Measurements from ENCODE around the gene HOXD3. TPM values are rescaled to one million over a fixed set of nuclear protein-coding genes. Genes with fewer than 3 reads are reported as not detected.

The HOXD3 gene
- total RNA-seq, 4 donors from 2014 or later: 0.56 to 3.1 (median 1.7) TPM; not detected in 1

DNA sequence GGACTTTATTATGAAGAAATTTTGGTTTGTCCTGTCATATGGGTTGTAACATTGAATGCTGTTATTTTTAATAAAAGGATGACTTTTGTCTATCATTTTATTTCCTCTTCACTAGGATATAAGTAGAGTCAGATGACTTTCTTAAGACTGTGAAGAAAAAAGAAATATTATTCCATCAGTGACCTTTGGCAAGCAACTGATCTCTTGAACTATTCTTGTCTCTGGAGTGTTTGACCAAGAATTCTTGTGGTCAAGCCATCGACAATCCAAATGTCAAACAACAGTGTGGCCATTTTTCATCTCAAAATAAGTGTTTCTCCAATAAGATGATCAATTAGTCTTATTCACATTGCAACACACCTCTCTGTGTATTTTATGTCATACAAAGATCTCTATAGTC is 56.3 kb downstream of the HOXD3 start:
- DNase-seq (ENCODE audit: low spot score in 2 of 2): no peak
- H3K4me3 ChIP-seq (ENCODE audit: low read depth, poor library complexity, severe bottlenecking): no peak overlapping the region
- intact Hi-C loops (cut with DNase I; ENCODE audit: low total_unique reads): no loop called here
- TF ChIP-seq, protein P1, sequence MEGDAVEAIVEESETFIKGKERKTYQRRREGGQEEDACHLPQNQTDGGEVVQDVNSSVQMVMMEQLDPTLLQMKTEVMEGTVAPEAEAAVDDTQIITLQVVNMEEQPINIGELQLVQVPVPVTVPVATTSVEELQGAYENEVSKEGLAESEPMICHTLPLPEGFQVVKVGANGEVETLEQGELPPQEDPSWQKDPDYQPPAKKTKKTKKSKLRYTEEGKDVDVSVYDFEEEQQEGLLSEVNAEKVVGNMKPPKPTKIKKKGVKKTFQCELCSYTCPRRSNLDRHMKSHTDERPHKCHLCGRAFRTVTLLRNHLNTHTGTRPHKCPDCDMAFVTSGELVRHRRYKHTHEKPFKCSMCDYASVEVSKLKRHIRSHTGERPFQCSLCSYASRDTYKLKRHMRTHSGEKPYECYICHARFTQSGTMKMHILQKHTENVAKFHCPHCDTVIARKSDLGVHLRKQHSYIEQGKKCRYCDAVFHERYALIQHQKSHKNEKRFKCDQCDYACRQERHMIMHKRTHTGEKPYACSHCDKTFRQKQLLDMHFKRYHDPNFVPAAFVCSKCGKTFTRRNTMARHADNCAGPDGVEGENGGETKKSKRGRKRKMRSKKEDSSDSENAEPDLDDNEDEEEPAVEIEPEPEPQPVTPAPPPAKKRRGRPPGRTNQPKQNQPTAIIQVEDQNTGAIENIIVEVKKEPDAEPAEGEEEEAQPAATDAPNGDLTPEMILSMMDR (IDR thresholded peaks at IDR 0.05): no peak
- no peak for TF ChIP-seq POLR2A (IDR thresholded peaks at IDR 0.05)
- 69 to 71% methylated on average over 1 of the region's 1 CpG for WGBS, 2 donors

MicroRNAs within 50 kb of the gene (microRNA counts, 767-probe panel; counts per million panel counts)
- 7,460 to 8,960 counts per million in 2 donors for microRNA hsa-miR-10b-5p

Small RNA genes within 50 kb of the gene (microRNA-seq; reads per million reads assigned to microRNA genes)
- gene MIR10B (ENCODE audit: borderline number of aligned reads in 1 of 2, borderline replicate concordance in 2 of 2): 16,482 to 21,426 reads per million in 2 donors

Other genes with a start within 250 kb of the HOXD3 start
- gene LNPK, start 155.0 kb upstream of the HOXD3 start, total RNA-seq: 10 to 100 TPM; 19.0 to 26.5 (median 22.1) TPM
- not detected for gene EVX2, start 73.3 kb upstream of the HOXD3 start, total RNA-seq
- gene HOXD13, start 64.6 kb upstream of the HOXD3 start, total RNA-seq: under 1 TPM in 1 of 4 donors, not detected in 3; 0.10 TPM
- under 1 TPM in 1 of 4 donors, not detected in 3; 0.27 TPM for gene HOXD12, start 57.5 kb upstream of the HOXD3 start, total RNA-seq
- gene HOXD11, start 50.0 kb upstream of the HOXD3 start, total RNA-seq: under 1 TPM in 1 of 4 donors, not detected in 3; 0.23 TPM
- 1 to 10 TPM in 2 of 4 donors, under 1 TPM in 1, not detected in 1; 0.29 to 3.1 (median 1.4) TPM for gene HOXD10, start 40.5 kb upstream of the HOXD3 start, total RNA-seq
- gene HOXD9, start 34.6 kb upstream of the HOXD3 start, total RNA-seq: 1 to 10 TPM in 3 of 4 donors, under 1 TPM in 1; 0.89 to 5.3 (median 2.1) TPM
- gene HOXD8, start 27.6 kb upstream of the HOXD3 start, total RNA-seq: 1 to 10 TPM; 2.4 to 8.9 (median 6.0) TPM
- 1 to 10 TPM in 2 of 4 donors, not detected in 2; 2.2 to 2.6 TPM for gene HOXD4, start 5.8 kb upstream of the HOXD3 start, total RNA-seq
- gene HOXD1, start 31.4 kb downstream of the HOXD3 start, total RNA-seq: under 1 TPM in 3 of 4 donors, not detected in 1; 0.23 to 0.55 (median 0.27) TPM
- gene MTX2, start 112.1 kb downstream of the HOXD3 start, total RNA-seq: 10 to 100 TPM; 27.1 to 33.3 (median 29.1) TPM

All from lower leg skin (tissue), 4 donors.